Adrenal gland (tissue), 12 donors: ENCODE results near the gene ZNF554. TPM values are rescaled to one million over a fixed set of nuclear protein-coding genes. Genes with fewer than 3 reads are reported as not detected.

Experiments
- DNase-seq, 7 donors: peaks; one replicate each; pipeline ENCODE4 v3.0.0-alpha.2; 2019 to 2020
- H3K27ac ChIP-seq, 5 donors: fragments of 200-600 bp; sonication (generic) in 4 of 5; 1 replicate in 3 of 5; 2 replicates in 2 of 5; pipeline versions ENCODE4 v1.5.1 to v1.8.0; 2016 to 2020; ENCODE audit warnings: mild to moderate bottlenecking in 1 of 5
- H3K27me3 ChIP-seq: fragments of 200-600 bp; 2 replicates; pipeline ENCODE4 v1.8.0; 2021
- H3K36me3 ChIP-seq, 2 donors: fragments of 200-600 bp; replicated peaks in 1 of 2; 1 replicate in 1 of 2; 2 replicates in 1 of 2; pipeline versions ENCODE4 v1.5.1 to v1.8.0; 2018 to 2022
- H3K4me1 ChIP-seq, 2 donors: fragments of 200-600 bp; replicated peaks in 1 of 2; 1 replicate in 1 of 2; 2 replicates in 1 of 2; pipeline versions ENCODE4 v1.5.1 to v1.8.0; 2018 to 2021
- H3K4me3 ChIP-seq, 4 donors: fragments of 200-600 bp; sonication (generic) in 3 of 4; one replicate each; pipeline ENCODE4 v1.5.1; 2016 to 2018
- H3K9me3 ChIP-seq, 3 donors: fragments of 200-600 bp; sonication (generic) in 1 of 3; replicated peaks in 1 of 3; 1 replicate in 2 of 3; 2 replicates in 1 of 3; pipeline versions ENCODE4 v1.5.1 to v1.8.0; 2016 to 2021
- CTCF ChIP-seq, 6 experiments: fragments of 450-650 bp in 4 of 6; fragments of 200-600 bp in 2 of 6; sonication (generic) in 1 of 6; IDR thresholded peaks; 1 replicate in 5 of 6; 2 replicates in 1 of 6; pipeline versions ENCODE4 v1.5.1 to v1.8.0; 2016 to 2021; ENCODE audit warnings: antibody characterized with exemption in 6 of 6, mild to moderate bottlenecking in 2 of 6, moderate library complexity in 1 of 6
- POLR2A ChIP-seq, 2 donors: fragments of 450-650 bp; IDR thresholded peaks; one replicate each; pipeline ENCODE4 v1.6.1; 2017; ENCODE audit warnings: antibody characterized with exemption in 2 of 2, mild to moderate bottlenecking in 2 of 2, moderate library complexity in 1 of 2
- WGBS, 4 donors: extraction: QIAGEN DNeasy Blood & Tissue Kit in 2 of 4; methylation state at CpG; one replicate each; pipeline versions ENCODE4 v1.1.5 to v1.1.7; 2013 to 2017; 5-methylcytosine and 5-hydroxymethylcytosine counted together
- intact Hi-C, 2 donors: fragments of 100-400 bp; cut with DNase I; formaldehyde crosslinking; loops; one replicate each; pipeline versions ENCODE4 v1.14.1 to v1.15.0; 2022 to 2023
- polyA plus RNA-seq, 3 donors: library from polyadenylated mRNA; stranded (reverse); fragments of 200-250 nt in 2 of 3; fragments of 350-450 nt in 1 of 3; fragmentation: Illumina TruSeq in 1 of 3; extraction: RNeasy Lipid Tissue Mini Kit (QIAGEN cat#74804) in 1 of 3; gene quantifications; one replicate each; pipeline ENCODE4 v1.2.3, GENCODE V29; 2013 to 2014
- total RNA-seq, 9 donors: library from RNA; depleted of rRNA in 4 of 9; stranded (reverse); fragments of >200 nt in 4 of 9; fragments of 120-200 nt in 1 of 9; fragmentation: NEBNext Ultra II Directional in 1 of 9; extraction: Animal tissue kit (Norgen Biotek cat#: 25700) in 1 of 9; gene quantifications; one replicate each; pipeline versions ENCODE4 v1.1.0 to v1.2.4, GENCODE V29; 2013 to 2023
- donor health status: healthy with polysubstance abuse.
- donor health status: Bipolar disorder and iron deficiency.
- donor health status: DM: yes; HTN: yes; CAD: no.
- donor health status: DM: no; HTN: no; CAD: no.
- donor health status: DM: no; HTN: no; CAD: no.
- donor health status: DM: yes; HTN: yes; CAD: no.

Gene ZNF554
- total and polyA plus RNA-seq, 12 donors = 1.6 to 6.9 (median 3.9) TPM

- Histone ChIP-seq H3K36me3 (peaks cover 0 to 7% of the 10 kb centered on the region in 2 donors), H3K9me3 (no peaks in the 10 kb centered on the region), H3K27ac (peak overlapping the region in 2 of 5 donors; percentile 68 to 81), H3K4me3 (no peak overlapping the region), H3K4me1 (peaks cover 4 to 8% of the 10 kb centered on the region in 2 donors), H3K27me3 (no peaks in the 10 kb centered on the region)
- intact Hi-C loops = no loop called here
- TF ChIP-seq CTCF (IDR thresholded peaks at IDR 0.05) (no peak), POLR2A (IDR thresholded peaks at IDR 0.05) (no peak)
- DNase-seq = no peak
- 92 to 97% (median 95%) methylated on average over 23 to 41 of the region's 41 CpGs for WGBS, 4 donors
Observed at GRCh38 chr19:2799273-2800020, 20.2 kb upstream of the ZNF554 start.

- H3K36me3 ChIP-seq = no peaks in the 10 kb centered on the region
- no peak for TF ChIP-seq CTCF (IDR thresholded peaks at IDR 0.05)
- TF ChIP-seq POLR2A (IDR thresholded peaks at IDR 0.05) = no peak
- WGBS, 4 donors = 91 to 97% (median 96%) methylated on average over 9 to 22 of the region's 22 CpGs
- H3K4me3 ChIP-seq = no peak overlapping the region
- DNase-seq = no peak
- H3K9me3 ChIP-seq = no peaks in the 10 kb centered on the region
- no peaks in the 10 kb centered on the region for H3K27me3 ChIP-seq
- H3K4me1 ChIP-seq = peaks cover 4 to 8% of the 10 kb centered on the region in 2 donors
- H3K27ac ChIP-seq = no peak overlapping the region
- intact Hi-C loops = no loop called here
Observed at GRCh38 chr19:2800506-2800905, 19.2 kb upstream of the ZNF554 start.

GRCh38 chr19:2802826-2803225 is 16.8 kb upstream of the ZNF554 start:
- H3K36me3 ChIP-seq = peaks cover 0 to 12% of the 10 kb centered on the region in 2 donors
- WGBS, 4 donors = 97 to 99% (median 97%) methylated on average over 16 to 17 of the region's 17 CpGs
- no peaks in the 10 kb centered on the region for H3K9me3 ChIP-seq
- no peak overlapping the region for H3K27ac ChIP-seq
- intact Hi-C loops = no loop called here
- no peak for TF ChIP-seq CTCF (IDR thresholded peaks at IDR 0.05)
- TF ChIP-seq POLR2A (IDR thresholded peaks at IDR 0.05) = no peak
- no peak overlapping the region for H3K4me3 ChIP-seq
- no peak for DNase-seq
- H3K27me3 ChIP-seq = no peaks in the 10 kb centered on the region
- peaks cover 4 to 8% of the 10 kb centered on the region in 2 donors for H3K4me1 ChIP-seq

GRCh38 chr19:2803486-2804155 is 16.0 kb upstream of the ZNF554 start:
- intact Hi-C loops = no loop called here
- Histone ChIP-seq H3K27me3 (no peaks in the 10 kb centered on the region), H3K9me3 (no peaks in the 10 kb centered on the region), H3K4me3 (no peak overlapping the region), H3K27ac (no peak overlapping the region), H3K4me1 (no peaks in the 10 kb centered on the region), H3K36me3 (peaks cover 0 to 19% of the 10 kb centered on the region in 2 donors)
- TF ChIP-seq POLR2A (IDR thresholded peaks at IDR 0.05) = no peak
- no peak for TF ChIP-seq CTCF (IDR thresholded peaks at IDR 0.05)
- DNase-seq = no peak
- WGBS, 4 donors = 92 to 96% (median 95%) methylated on average over 22 to 29 of the region's 29 CpGs
